ENCODE results near the gene SCD.
"Not testable (repeated sequence)": the region's sequence is repeated elsewhere in the genome, so short reads cannot be mapped to it uniquely, and the experiment has no call there.

Gene SCD

GRCh38 chr10:100362570-100363496 lies 15.8 kb downstream of the SCD start:
- no peak for DNase-seq (ENCODE audit: low spot score)

GRCh38 chr10:100364175-100364574 lies 17.1 kb downstream of the SCD start:
- DNase-seq (ENCODE audit: low spot score) = no peak

GRCh38 chr10:100364735-100365391 lies 17.8 kb downstream of the SCD start:
- peak; percentile 35 for DNase-seq (ENCODE audit: low spot score)

GRCh38 chr10:100368721-100369120 lies 21.7 kb downstream of the SCD start:
- DNase-seq (ENCODE audit: low spot score) = no peak

- DNase-seq (ENCODE audit: low spot score) = peak; percentile 53
These were observed 23.9 kb downstream of the SCD start for GRCh38 chr10:100370714-100371481.

- DNase-seq (ENCODE audit: low spot score) = no peak
These were observed 24.5 kb downstream of the SCD start for GRCh38 chr10:100371482-100372027.

GRCh38 chr10:100372415-100373297 lies 25.6 kb downstream of the SCD start:
- no peak for DNase-seq (ENCODE audit: low spot score)

GRCh38 chr10:100373298-100374199 lies 26.5 kb downstream of the SCD start:
- DNase-seq (ENCODE audit: low spot score) = peak; percentile 89

GRCh38 chr10:100374200-100374655 lies 27.2 kb downstream of the SCD start:
- no peak for DNase-seq (ENCODE audit: low spot score)

GRCh38 chr10:100374677-100375353 lies 27.8 kb downstream of the SCD start:
- DNase-seq (ENCODE audit: low spot score) = not testable (repeated sequence)

GRCh38 chr10:100376656-100377055 lies 29.6 kb downstream of the SCD start:
- DNase-seq (ENCODE audit: low spot score) = not testable (repeated sequence)

- no peak for DNase-seq (ENCODE audit: low spot score)
These were observed 30.8 kb downstream of the SCD start for GRCh38 chr10:100377830-100378229.

GRCh38 chr10:100380400-100380799 lies 33.4 kb downstream of the SCD start:
- DNase-seq (ENCODE audit: low spot score) = no peak

GRCh38 chr10:100382553-100382952 lies 35.5 kb downstream of the SCD start:
- no peak for DNase-seq (ENCODE audit: low spot score)

GRCh38 chr10:100383251-100383650 lies 36.2 kb downstream of the SCD start:
- DNase-seq (ENCODE audit: low spot score) = no peak

- DNase-seq (ENCODE audit: low spot score) = no peak
These were observed 44.4 kb downstream of the SCD start for GRCh38 chr10:100391163-100392002.

GRCh38 chr10:100392686-100393003 lies 45.6 kb downstream of the SCD start:
- no peak for DNase-seq (ENCODE audit: low spot score)

GRCh38 chr10:100395626-100396025 lies 48.6 kb downstream of the SCD start:
- no peak for DNase-seq (ENCODE audit: low spot score)

GRCh38 chr10:100396605-100397004 lies 49.6 kb downstream of the SCD start:
- DNase-seq (ENCODE audit: low spot score) = no peak
